Dendritic cell treated with granulocyte-macrophage colony-stimulating factor and Interleukin-4, amounts not matched to agents 40 ng/mL and 50 ng/mL, for 4 days (primary cell): Measurements from ENCODE around the gene PKD1.
A peak's percentile ranks its signal among the peaks of the same experiment; 100 is the strongest.

Source experiments
- H3K27ac Mint-ChIP-seq: one replicate; pipeline ENCODE4 v1.8.0; 2022; ENCODE audit warnings: mild to moderate bottlenecking, mixed read lengths
- H3K27me3 Mint-ChIP-seq: one replicate; pipeline ENCODE4 v1.8.0; 2022; ENCODE audit warnings: mild to moderate bottlenecking, mixed read lengths
- H3K36me3 Mint-ChIP-seq: one replicate; pipeline ENCODE4 v1.8.0; 2022; ENCODE audit warnings: low read depth, mixed read lengths
- H3K4me1 Mint-ChIP-seq: one replicate; pipeline ENCODE4 v1.8.0; 2022; ENCODE audit warnings: low read depth, mixed read lengths
- H3K4me3 Mint-ChIP-seq: one replicate; pipeline ENCODE4 v1.8.0; 2022; ENCODE audit warnings: mild to moderate bottlenecking, moderate library complexity, mixed read lengths
- H3K9me3 Mint-ChIP-seq: one replicate; pipeline ENCODE4 v1.8.0; 2022; ENCODE audit warnings: mixed read lengths
- intact Hi-C: fragments of 100-400 bp; cut with micrococcal nuclease; formaldehyde crosslinking; loops from one replicate; pipeline ENCODE4 v1.15.0; 2022

PKD1 gene

DNA sequence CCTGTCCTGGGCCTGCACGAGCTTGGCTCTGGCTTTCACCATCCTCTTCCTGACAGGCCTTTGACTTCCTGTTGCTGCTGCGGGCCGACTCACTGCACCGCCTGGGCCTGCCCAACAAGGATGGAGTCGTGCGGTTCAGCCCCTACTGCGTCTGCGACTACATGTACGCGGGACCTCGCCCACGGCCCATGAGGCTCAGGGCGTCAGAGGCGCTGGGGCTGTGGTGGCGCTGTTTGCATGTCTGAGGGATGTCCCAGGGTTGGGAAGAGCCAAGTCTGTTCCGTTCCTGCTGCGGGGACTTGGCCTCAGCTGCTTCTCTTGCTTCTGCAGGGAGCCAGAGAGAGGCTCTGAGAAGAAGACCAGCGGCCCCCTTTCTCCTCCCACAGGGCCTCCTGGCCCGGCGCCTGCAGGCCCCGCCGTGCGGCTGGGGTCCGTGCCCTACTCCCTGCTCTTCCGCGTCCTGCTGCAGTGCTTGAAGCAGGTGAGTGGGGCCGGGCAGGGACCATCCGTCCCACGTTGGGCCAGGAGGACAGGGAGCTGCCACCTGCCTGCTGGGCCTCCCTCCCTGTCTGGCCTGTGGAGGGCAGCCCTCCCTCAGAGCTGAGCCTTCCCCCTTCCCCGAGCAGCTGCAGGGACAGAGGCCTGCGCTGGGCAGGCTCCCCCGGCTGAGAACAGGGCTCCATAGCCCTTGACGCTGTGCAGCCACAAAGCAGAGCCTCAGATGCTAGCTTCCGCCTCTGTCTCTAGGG, 64.1 kb downstream of the PKD1 start:
- Mint-ChIP-seq H3K27me3 (no peaks in the 10 kb centered on the region), H3K27ac (no peak overlapping the region), H3K4me1 (no peaks in the 10 kb centered on the region), H3K4me3 (no peak overlapping the region), H3K36me3 (peaks cover 100% of the 10 kb centered on the region), H3K9me3 (no peaks in the 10 kb centered on the region)
- intact Hi-C loops: no loop called here

DNA sequence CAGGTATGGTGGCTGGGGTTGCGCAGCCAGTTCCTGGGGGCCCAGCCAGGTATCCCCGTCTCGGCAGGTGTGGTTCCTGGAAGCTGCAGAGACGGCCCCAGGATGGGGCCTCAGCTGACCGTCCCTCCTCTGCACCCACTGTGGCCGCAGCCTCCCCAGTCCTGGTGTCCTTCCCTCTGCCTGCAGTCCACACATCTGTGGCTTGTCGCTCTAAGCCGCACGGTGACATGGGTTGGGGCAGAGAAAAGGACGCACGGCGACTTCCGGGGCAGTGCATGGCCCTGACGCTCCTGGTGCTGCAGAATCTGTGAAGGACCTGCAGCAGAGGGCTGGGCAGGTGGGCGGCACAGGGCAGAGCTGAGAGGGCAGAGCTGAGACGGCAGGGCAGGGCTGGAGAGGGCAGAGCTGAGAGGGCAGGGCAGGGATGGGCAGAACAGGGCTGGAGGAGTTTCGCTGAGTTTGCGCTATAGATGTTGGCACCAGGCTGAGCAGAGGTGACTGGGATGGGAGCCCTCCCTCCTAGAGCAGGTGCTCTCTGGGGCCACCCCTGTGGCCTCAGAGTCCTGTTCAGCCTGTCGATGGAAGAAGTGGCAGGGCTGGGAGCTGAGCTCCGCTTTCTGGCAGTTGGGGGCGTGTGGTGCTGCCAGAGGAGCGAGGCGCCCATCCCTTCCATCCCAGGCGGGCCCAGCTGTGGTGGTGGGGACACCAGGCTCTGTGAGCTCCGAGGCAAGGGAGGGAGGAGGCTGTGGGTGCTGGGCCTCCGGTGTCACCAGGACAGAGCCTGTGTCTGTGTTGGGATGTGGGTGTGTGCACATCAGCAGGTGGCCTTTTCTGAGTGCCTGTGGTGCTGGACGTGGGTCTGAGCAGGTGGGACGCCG, 64.9 kb downstream of the PKD1 start:
- Mint-ChIP-seq H3K27ac (peak overlapping the region; percentile 3), H3K27me3 (no peaks in the 10 kb centered on the region), H3K4me3 (no peak overlapping the region), H3K36me3 (peaks cover 100% of the 10 kb centered on the region), H3K9me3 (no peaks in the 10 kb centered on the region), H3K4me1 (no peaks in the 10 kb centered on the region)
- intact Hi-C loops: no loop called here

GRCh38 chr16:2066139-2066538, 69.6 kb downstream of the PKD1 start:
- Mint-ChIP-seq H3K36me3 (peaks cover 100% of the 10 kb centered on the region), H3K27me3 (no peaks in the 10 kb centered on the region), H3K4me1 (no peaks in the 10 kb centered on the region), H3K27ac (no peak overlapping the region), H3K9me3 (no peaks in the 10 kb centered on the region), H3K4me3 (no peak overlapping the region)
- intact Hi-C loops: no loop called here

GRCh38 chr16:2064368-2064945, 71.2 kb downstream of the PKD1 start:
- H3K9me3 Mint-ChIP-seq: no peaks in the 10 kb centered on the region
- no peaks in the 10 kb centered on the region for H3K4me1 Mint-ChIP-seq
- H3K4me3 Mint-ChIP-seq: no peak overlapping the region
- H3K27ac Mint-ChIP-seq: no peak overlapping the region
- no peaks in the 10 kb centered on the region for H3K27me3 Mint-ChIP-seq
- H3K36me3 Mint-ChIP-seq: peaks cover 100% of the 10 kb centered on the region
- intact Hi-C loops: no loop called here

DNA sequence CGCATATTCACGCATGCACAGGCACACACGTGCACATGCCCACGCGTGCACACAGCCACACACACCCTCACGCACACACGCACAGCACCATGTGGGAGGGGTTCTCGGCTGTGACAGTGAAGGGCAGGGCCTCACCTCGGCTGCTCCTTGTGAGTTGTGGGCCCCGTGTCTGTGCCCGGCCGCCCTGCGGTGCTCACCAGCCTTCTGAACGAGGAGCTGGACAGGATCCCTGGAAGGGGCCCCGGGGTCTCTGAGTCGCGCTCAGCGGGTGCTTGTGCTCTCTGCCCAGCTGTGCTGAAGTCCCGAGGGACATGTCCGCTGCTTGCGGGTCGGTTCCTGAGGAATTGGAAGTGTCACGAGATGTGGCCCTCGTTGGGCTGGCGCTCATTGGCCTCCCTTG, 71.8 kb downstream of the PKD1 start:
- H3K4me3 Mint-ChIP-seq: no peak overlapping the region
- intact Hi-C loops: no loop called here
- H3K27me3 Mint-ChIP-seq: no peaks in the 10 kb centered on the region
- no peaks in the 10 kb centered on the region for H3K4me1 Mint-ChIP-seq
- H3K36me3 Mint-ChIP-seq: peaks cover 95% of the 10 kb centered on the region
- no peak overlapping the region for H3K27ac Mint-ChIP-seq
- H3K9me3 Mint-ChIP-seq: no peaks in the 10 kb centered on the region

GRCh38 chr16:2062801-2063200, 72.9 kb downstream of the PKD1 start:
- Mint-ChIP-seq H3K27me3 (no peaks in the 10 kb centered on the region), H3K36me3 (peaks cover 95% of the 10 kb centered on the region), H3K9me3 (no peaks in the 10 kb centered on the region), H3K4me3 (no peak overlapping the region), H3K4me1 (no peaks in the 10 kb centered on the region), H3K27ac (no peak overlapping the region)
- intact Hi-C loops: no loop called here

DNA sequence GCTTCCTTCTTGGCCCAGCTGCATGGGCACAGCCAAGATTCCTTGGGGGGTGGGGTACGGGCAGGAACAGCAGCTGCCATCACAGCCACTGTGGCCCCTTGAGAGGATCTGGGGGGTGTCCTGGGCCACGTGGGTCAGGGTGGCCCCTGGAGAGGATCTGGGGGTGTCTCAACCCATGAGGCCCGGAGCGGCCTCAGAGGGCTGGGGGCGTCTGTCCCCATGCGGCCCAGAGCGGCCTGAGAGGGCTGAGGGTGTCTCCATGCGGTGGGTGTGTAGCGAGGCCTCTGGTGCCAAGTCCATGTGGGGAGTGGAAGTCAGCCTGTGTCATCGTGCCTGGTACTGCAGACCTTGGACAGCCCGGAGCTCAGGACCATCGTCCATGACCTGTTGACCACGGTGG, 74.2 kb downstream of the PKD1 start:
- no peaks in the 10 kb centered on the region for H3K4me1 Mint-ChIP-seq

GRCh38 chr16:2061023-2061422, 74.7 kb downstream of the PKD1 start:
- Mint-ChIP-seq H3K36me3 (peaks cover 95% of the 10 kb centered on the region), H3K4me3 (no peak overlapping the region), H3K9me3 (no peaks in the 10 kb centered on the region), H3K4me1 (no peaks in the 10 kb centered on the region), H3K27me3 (no peaks in the 10 kb centered on the region), H3K27ac (no peak overlapping the region)
- intact Hi-C loops: no loop called here

More for the DNA sequence above, 74.2 kb downstream of the PKD1 start:
- Mint-ChIP-seq H3K4me3 (no peak overlapping the region), H3K27ac (no peak overlapping the region), H3K9me3 (no peaks in the 10 kb centered on the region), H3K27me3 (no peaks in the 10 kb centered on the region), H3K36me3 (peaks cover 95% of the 10 kb centered on the region)
- intact Hi-C loops: no loop called here

GRCh38 chr16:2060346-2060745, 75.4 kb downstream of the PKD1 start:
- H3K36me3 Mint-ChIP-seq: peaks cover 95% of the 10 kb centered on the region
- H3K4me1 Mint-ChIP-seq: no peaks in the 10 kb centered on the region
- no peak overlapping the region for H3K27ac Mint-ChIP-seq
- no peaks in the 10 kb centered on the region for H3K9me3 Mint-ChIP-seq
- no peaks in the 10 kb centered on the region for H3K27me3 Mint-ChIP-seq
- H3K4me3 Mint-ChIP-seq: no peak overlapping the region
- intact Hi-C loops: no loop called here

DNA sequence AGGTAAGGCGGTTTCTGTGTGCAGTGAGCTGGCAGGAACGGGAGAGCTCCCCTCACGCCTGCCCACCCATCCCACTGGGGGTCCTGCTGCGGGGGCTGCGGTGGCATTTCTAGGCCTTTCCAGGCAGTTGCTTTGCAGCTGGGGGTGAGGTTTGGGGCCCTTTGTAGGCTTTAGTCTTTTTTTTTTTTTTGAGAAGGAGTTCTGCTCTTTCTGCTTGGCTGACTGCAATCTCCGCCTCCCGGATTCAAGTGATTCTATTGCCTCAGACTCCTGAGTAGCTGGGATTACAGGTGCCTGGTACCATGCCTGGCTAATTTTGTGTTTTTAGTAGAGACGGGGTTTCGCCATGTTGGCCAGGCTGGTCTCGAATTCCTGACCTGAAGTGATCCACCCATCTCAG, 76.8 kb downstream of the PKD1 start:
- no peak overlapping the region for H3K4me3 Mint-ChIP-seq
- no peaks in the 10 kb centered on the region for H3K9me3 Mint-ChIP-seq
- H3K36me3 Mint-ChIP-seq: peaks cover 95% of the 10 kb centered on the region
- H3K4me1 Mint-ChIP-seq: no peaks in the 10 kb centered on the region
- H3K27me3 Mint-ChIP-seq: no peaks in the 10 kb centered on the region
- H3K27ac Mint-ChIP-seq: no peak overlapping the region
- intact Hi-C loops: no loop called here

- Mint-ChIP-seq H3K36me3 (peaks cover 95% of the 10 kb centered on the region), H3K4me3 (no peak overlapping the region), H3K9me3 (no peaks in the 10 kb centered on the region), H3K27me3 (no peaks in the 10 kb centered on the region), H3K27ac (no peak overlapping the region), H3K4me1 (no peaks in the 10 kb centered on the region)
- intact Hi-C loops: no loop called here
These were observed 77.3 kb downstream of the PKD1 start for GRCh38 chr16:2058420-2058819.

GRCh38 chr16:2057438-2057837, 78.3 kb downstream of the PKD1 start:
- Mint-ChIP-seq H3K4me1 (no peaks in the 10 kb centered on the region), H3K36me3 (peaks cover 95% of the 10 kb centered on the region), H3K9me3 (no peaks in the 10 kb centered on the region), H3K27me3 (no peaks in the 10 kb centered on the region), H3K4me3 (no peak overlapping the region), H3K27ac (no peak overlapping the region)
- intact Hi-C loops: no loop called here

DNA sequence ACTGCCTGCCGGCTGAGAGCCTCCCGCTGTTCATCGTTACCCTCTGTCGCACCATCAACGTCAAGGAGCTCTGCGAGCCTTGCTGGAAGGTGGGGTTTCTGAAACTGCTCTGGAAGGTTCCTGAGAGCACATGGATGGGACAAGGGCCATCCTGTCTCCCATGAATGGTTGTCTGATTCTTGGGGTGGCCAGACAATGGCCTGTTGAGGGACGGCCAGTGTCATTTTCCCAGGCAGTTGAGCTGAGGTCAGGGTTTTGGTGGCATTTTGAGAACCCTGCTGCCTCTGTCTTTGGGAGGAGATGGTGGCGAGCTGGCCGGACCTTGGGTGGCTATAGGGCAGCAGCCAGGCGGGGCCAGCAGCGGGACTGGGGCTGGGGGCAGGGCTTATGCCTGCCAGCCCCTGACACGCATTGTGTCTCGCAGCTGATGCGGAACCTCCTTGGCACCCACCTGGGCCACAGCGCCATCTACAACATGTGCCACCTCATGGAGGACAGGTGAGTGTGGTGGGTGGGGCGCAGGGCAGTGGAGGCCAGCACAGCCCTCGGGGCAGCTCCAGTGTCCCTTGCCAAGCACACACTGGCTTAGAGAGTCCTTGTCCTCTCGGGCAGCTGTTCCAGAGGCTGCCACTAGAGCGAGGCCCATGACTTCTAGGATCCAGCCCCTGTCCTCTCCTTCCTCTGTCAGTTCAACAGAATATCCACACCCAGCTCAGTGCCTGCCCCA, 78.9 kb downstream of the PKD1 start:
- Mint-ChIP-seq H3K36me3 (peaks cover 95% of the 10 kb centered on the region), H3K4me3 (no peak overlapping the region)
- intact Hi-C loops: no loop called here

DNA sequence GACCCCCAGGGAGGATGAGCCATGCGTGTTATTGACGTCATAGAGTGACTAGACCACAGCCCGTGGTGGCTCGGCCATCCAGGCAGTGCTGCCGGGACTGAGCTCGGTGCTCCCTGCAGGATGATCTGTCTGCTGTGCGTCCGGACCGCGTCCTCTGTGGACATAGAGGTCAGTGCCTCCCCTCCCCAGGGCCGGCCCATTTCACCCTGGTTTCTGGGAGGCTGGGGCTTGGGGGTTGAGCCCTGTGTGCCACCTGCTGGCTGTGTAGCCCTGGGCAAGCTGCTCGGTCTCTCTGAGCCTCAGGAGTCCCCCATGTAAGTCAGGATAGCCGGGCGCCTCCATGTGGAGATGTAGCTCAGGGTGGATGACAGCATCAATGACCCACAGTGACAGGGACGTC, 79.6 kb downstream of the PKD1 start:
- Mint-ChIP-seq H3K4me3 (no peak overlapping the region), H3K27ac (no peak overlapping the region), H3K9me3 (no peaks in the 10 kb centered on the region), H3K27me3 (no peaks in the 10 kb centered on the region), H3K4me1 (no peaks in the 10 kb centered on the region), H3K36me3 (peaks cover 95% of the 10 kb centered on the region)
- intact Hi-C loops: no loop called here

More for the DNA sequence above, 78.9 kb downstream of the PKD1 start:
- H3K4me1 Mint-ChIP-seq: no peaks in the 10 kb centered on the region
- no peaks in the 10 kb centered on the region for H3K9me3 Mint-ChIP-seq
- no peak overlapping the region for H3K27ac Mint-ChIP-seq
- H3K27me3 Mint-ChIP-seq: no peaks in the 10 kb centered on the region
